HepG2 (cell line): Measurements from ENCODE around the gene PPIG. TPM values are rescaled to one million over a fixed set of nuclear protein-coding genes. Genes with fewer than 3 reads are reported as not detected.

Experiments
- DPF2 ChIP-seq: sonication (generic); formaldehyde crosslinking; IDR thresholded peaks from 2 replicates; pipeline ENCODE4 v1.4.0; 2020; ENCODE audit warnings: mild to moderate bottlenecking, low read depth, missing genetic modification reagents, borderline replicate concordance
- DRAP1 ChIP-seq: IDR thresholded peaks from 2 replicates; pipeline ENCODE4 v1.6.1; 2016; ENCODE audit warnings: missing genetic modification reagents, missing compliant biosample characterization
- ELF3 ChIP-seq: IDR thresholded peaks from 2 replicates; pipeline ENCODE4 v1.6.1; 2016; ENCODE audit warnings: missing genetic modification reagents, missing compliant biosample characterization
- GATAD1 ChIP-seq: IDR thresholded peaks from 2 replicates; pipeline ENCODE4 v1.6.1; 2016; ENCODE audit warnings: missing genetic modification reagents, missing compliant biosample characterization
- HHEX ChIP-seq: IDR thresholded peaks from 2 replicates; pipeline ENCODE4 v1.6.1; 2016; ENCODE audit warnings: control low read depth
- HNRNPH1 ChIP-seq: fragments of 200-400 bp; formaldehyde crosslinking; optimal IDR thresholded peaks from 2 replicates; pipeline ENCODE3; 2017; ENCODE audit warnings: mild to moderate bottlenecking, low read depth, low read length
- JARID2 ChIP-seq: sonication (generic); formaldehyde crosslinking; IDR thresholded peaks from 2 replicates; pipeline ENCODE4 v1.8.1; 2023; ENCODE audit warnings: missing genetic modification reagents, inconsistent platforms; ENCODE audit not compliant: insufficient replicate concordance
- JUN ChIP-seq: sonication (generic); formaldehyde crosslinking; IDR thresholded peaks from 2 replicates; pipeline ENCODE4 v1.4.0; 2020; ENCODE audit warnings: mild to moderate bottlenecking, missing genetic modification reagents
- NCOR1 ChIP-seq: fragments of 200-600 bp; sonication (generic); IDR thresholded peaks from 2 replicates; pipeline ENCODE4 v1.7.0; 2017; ENCODE audit warnings: antibody characterized with exemption, low read length, borderline replicate concordance
- RBM22 ChIP-seq: fragments of 200-400 bp; formaldehyde crosslinking; optimal IDR thresholded peaks from 2 replicates; pipeline ENCODE3; 2017; ENCODE audit warnings: mild to moderate bottlenecking, low read length, moderate library complexity
- SPEN ChIP-seq: sonication (generic); formaldehyde crosslinking; IDR thresholded peaks from 2 replicates; pipeline ENCODE4 v1.5.1; 2020; ENCODE audit warnings: low read depth, mild to moderate bottlenecking, missing genetic modification reagents
- STAT6 ChIP-seq: sonication (generic); formaldehyde crosslinking; IDR thresholded peaks from 2 replicates; pipeline ENCODE4 v1.4.0; 2020; ENCODE audit warnings: missing genetic modification reagents, mild to moderate bottlenecking, borderline replicate concordance
- TCF7 ChIP-seq: sonication (generic); IDR thresholded peaks from 2 replicates; pipeline ENCODE4 v1.6.1; 2016; ENCODE audit warnings: antibody characterized with exemption, low read depth
- THAP9 ChIP-seq: sonication (generic); formaldehyde crosslinking; IDR thresholded peaks from 2 replicates; pipeline ENCODE4; 2020; ENCODE audit warnings: missing genetic modification reagents, mild to moderate bottlenecking, borderline replicate concordance
- TP53 ChIP-seq: sonication (generic); formaldehyde crosslinking; conservative IDR thresholded peaks from 2 replicates; pipeline ENCODE4 v1.4.0; 2020; ENCODE audit warnings: missing genetic modification reagents
- ZC3H4 ChIP-seq: sonication (generic); formaldehyde crosslinking; IDR thresholded peaks from 2 replicates; pipeline ENCODE4 v1.4.0; 2020; ENCODE audit warnings: missing genetic modification reagents, borderline replicate concordance
- ZNF224 ChIP-seq: sonication (generic); formaldehyde crosslinking; IDR thresholded peaks from 2 replicates; pipeline ENCODE4 v1.5.0; 2020; ENCODE audit warnings: mild to moderate bottlenecking, missing genetic modification reagents
- ZNF557 ChIP-seq: sonication (generic); formaldehyde crosslinking; IDR thresholded peaks from 2 replicates; pipeline ENCODE4 v1.4.0; 2020; ENCODE audit warnings: missing genetic modification reagents
- ZNF740 ChIP-seq: sonication (generic); formaldehyde crosslinking; IDR thresholded peaks from 2 replicates; pipeline ENCODE4 v1.4.0; 2020; ENCODE audit warnings: missing genetic modification reagents
- ZNF747 ChIP-seq: sonication (generic); formaldehyde crosslinking; IDR thresholded peaks from 2 replicates; pipeline ENCODE4 v1.8.1; 2023; ENCODE audit warnings: missing genetic modification reagents, mild to moderate bottlenecking, borderline replicate concordance
- ZNF891 ChIP-seq: sonication (generic); formaldehyde crosslinking; IDR thresholded peaks from 2 replicates; pipeline ENCODE4 v1.5.0; 2020; ENCODE audit warnings: mild to moderate bottlenecking, missing genetic modification reagents
- polyA plus RNA-seq, 8 experiments: library from polyadenylated mRNA; depleted of rRNA in 3 of 8; stranded (reverse) in 7 of 8; unstranded in 1 of 8; fragments of >200 nt; fragmentation: Illumina TruSeq in 4 of 8; extraction: Trizol in 4 of 8; gene quantifications; 2 replicates each; pipeline versions ENCODE4 v1.2.1 to v1.2.3, GENCODE V29; 2011 to 2016; ENCODE audit warnings: low read depth in 4 of 8, missing spikeins in 1 of 8, mixed read lengths in 1 of 8; ENCODE audit not compliant: insufficient read depth in 1 of 8
- total RNA-seq, 5 experiments: library from RNA; depleted of rRNA; stranded (reverse); fragments of >200 nt; fragmentation: Illumina TruSeq; extraction: Trizol; gene quantifications; 2 replicates each; pipeline ENCODE4 v1.2.3, GENCODE V29; 2016; ENCODE audit warnings: low read depth in 1 of 5

PPIG gene
- total and polyA plus RNA-seq, 2 of the 13 experiments (the other 11 are each of a cell fraction or from before 2014, with no cell fraction given): 31.3 to 81.0 TPM

GRCh38 chr2:169584005-169584877 is at the start of gene PPIG (continued):
- TF ChIP-seq SPEN (CRISPR knock-in tag) (peak; percentile 90), HHEX (CRISPR knock-in tag) (0 out of 2 replicates have a peak, but pooled peaks have one; percentile 40), RBM22 (no peak), DPF2 (peak; percentile 48; the same call in 1 of the 2 replicates), STAT6 (CRISPR knock-in tag) (no peak), ELF3 (CRISPR knock-in tag) (peak; percentile 74; the same call in 1 of the 2 replicates), ZC3H4 (CRISPR knock-in tag) (no peak), ZNF891 (CRISPR knock-in tag) (0 out of 2 replicates have a peak, but pooled peaks have one; percentile 66), ZNF557 (CRISPR knock-in tag) (0 out of 2 replicates have a peak, but pooled peaks have one; percentile 16), GATAD1 (CRISPR knock-in tag) (peak; percentile 99), THAP9 (CRISPR knock-in tag) (peak; percentile 87; the same call in 1 of the 2 replicates), TP53 (peak; percentile 76; the same call in 1 of the 2 replicates), DRAP1 (peak; percentile 73), TCF7 (0 out of 2 replicates have a peak, but pooled peaks have one; percentile 25), ZNF224 (CRISPR knock-in tag) (0 out of 2 replicates have a peak, but pooled peaks have one; percentile 55), JUN (CRISPR knock-in tag) (0 out of 2 replicates have a peak, but pooled peaks have one; percentile 36), NCOR1 (peak; percentile 63; the same call in 1 of the 2 replicates), ZNF747 (CRISPR knock-in tag) (peak; percentile 58; the same call in 1 of the 2 replicates), JARID2 (CRISPR knock-in tag) (peak; percentile 38), ZNF740 (CRISPR knock-in tag) (no peak; the same call in 1 of the 2 replicates), HNRNPH1 (peak; percentile 66)
